GM23338 (cell line): Measurements from ENCODE around the gene TMEM214. TPM values are rescaled to one million over a fixed set of nuclear protein-coding genes. Genes with fewer than 3 reads are reported as not detected.

Experiments
- ATAC-seq: fragments of 200-7000 bp; cut with Tn5 transposase; 3 replicates; pipeline ENCODE4 v1.9.1; 2020
- DNase-seq: peaks from one replicate; pipeline ENCODE4 v3.0.0-alpha.2; 2015; ENCODE audit warnings: low spot score
- H2AFZ ChIP-seq: fragments of 200-600 bp; sonication (generic); 2 replicates; pipeline ENCODE4 v1.8.0; 2016; ENCODE audit warnings: antibody characterized with exemption, mild to moderate bottlenecking, moderate library complexity
- H3F3A ChIP-seq: fragments of 200-600 bp; sonication (generic); replicated peaks from 2 replicates; pipeline ENCODE4 v1.8.0; 2017; ENCODE audit warnings: antibody characterized with exemption, mixed run types, low read depth
- H3K27ac ChIP-seq: fragments of 200-600 bp; sonication (generic); 2 replicates; pipeline ENCODE4 v1.6.1; 2016; ENCODE audit warnings: low read depth
- H3K27me3 ChIP-seq: fragments of 200-600 bp; sonication (generic); 2 replicates; pipeline ENCODE4 v1.8.0; 2016; ENCODE audit warnings: mild to moderate bottlenecking, mixed run types, moderate library complexity; ENCODE audit not compliant: insufficient read depth
- H3K36me3 ChIP-seq: fragments of 200-600 bp; sonication (generic); 2 replicates; pipeline ENCODE4 v1.8.0; 2016; ENCODE audit warnings: mild to moderate bottlenecking; ENCODE audit not compliant: insufficient read depth
- H3K4me1 ChIP-seq: fragments of 200-600 bp; sonication (generic); 2 replicates; pipeline ENCODE4 v1.8.0; 2016; ENCODE audit warnings: mild to moderate bottlenecking, moderate library complexity; ENCODE audit not compliant: insufficient read depth
- H3K4me2 ChIP-seq: fragments of 200-600 bp; sonication (generic); 2 replicates; pipeline ENCODE4 v1.7.1; 2017; ENCODE audit warnings: mixed run types
- H3K4me3 ChIP-seq: fragments of 200-600 bp; sonication (generic); 2 replicates; pipeline ENCODE4 v1.6.1; 2016; ENCODE audit warnings: mixed run types
- H3K79me2 ChIP-seq: fragments of 200-600 bp; sonication (generic); replicated peaks from 2 replicates; pipeline ENCODE4 v1.8.0; 2017; ENCODE audit warnings: mild to moderate bottlenecking; ENCODE audit not compliant: insufficient read depth
- H3K9me2 ChIP-seq: fragments of 200-600 bp; sonication (generic); 2 replicates; pipeline ENCODE4 v1.8.0; 2017; ENCODE audit not compliant: insufficient read depth
- H4K20me1 ChIP-seq: fragments of 200-600 bp; sonication (generic); replicated peaks from 2 replicates; pipeline ENCODE4 v1.8.0; 2017; ENCODE audit warnings: mild to moderate bottlenecking; ENCODE audit not compliant: insufficient read depth
- H3K27ac Mint-ChIP-seq: 2 replicates; pipeline ENCODE4 v1.8.0; 2020; ENCODE audit warnings: inconsistent platforms, mild to moderate bottlenecking, moderate library complexity, mixed read lengths
- H3K27me3 Mint-ChIP-seq: 3 replicates; pipeline ENCODE4 v1.8.0; 2022; ENCODE audit warnings: low read depth, mild to moderate bottlenecking, moderate library complexity, mixed read lengths, inconsistent platforms; ENCODE audit not compliant: insufficient read depth, poor library complexity
- H3K36me3 Mint-ChIP-seq: 3 replicates; pipeline ENCODE4 v1.8.0; 2021; ENCODE audit warnings: low read depth, mild to moderate bottlenecking, inconsistent platforms, moderate library complexity, mixed read lengths
- H3K4me1 Mint-ChIP-seq: 3 replicates; pipeline ENCODE4 v1.8.0; 2020; ENCODE audit warnings: mild to moderate bottlenecking, inconsistent platforms, mixed read lengths
- H3K4me3 Mint-ChIP-seq: 3 replicates; pipeline ENCODE4 v1.8.0; 2021; ENCODE audit warnings: moderate library complexity, mild to moderate bottlenecking, inconsistent platforms, mixed read lengths
- H3K9me3 Mint-ChIP-seq: 3 replicates; pipeline ENCODE4 v1.8.0; 2020; ENCODE audit warnings: moderate library complexity, mild to moderate bottlenecking, inconsistent platforms, mixed read lengths
- CTCF ChIP-seq, 2 experiments: fragments of 200-600 bp in 1 of 2; sonication (generic) in 1 of 2; conservative IDR thresholded peaks; 2 replicates each; pipeline versions ENCODE4 v1.5.1 to v1.6.1; 2016 to 2017; ENCODE audit warnings: antibody characterized with exemption in 2 of 2, low read depth in 2 of 2, mild to moderate bottlenecking in 2 of 2, moderate library complexity in 1 of 2
- ETS1 ChIP-seq: IDR thresholded peaks from 2 replicates; pipeline ENCODE4 v1.6.1; 2016; ENCODE audit warnings: antibody characterized with exemption
- EZH2 ChIP-seq: fragments of 200-600 bp; sonication (generic); IDR thresholded peaks from one replicate; pipeline ENCODE4 v1.8.0; 2017; ENCODE audit warnings: antibody characterized with exemption, mild to moderate bottlenecking, low read depth; ENCODE audit not compliant: unreplicated experiment
- EZH2phosphoT487 ChIP-seq: fragments of 200-600 bp; sonication (generic); IDR thresholded peaks from one replicate; pipeline ENCODE4 v1.8.1; 2018; ENCODE audit warnings: antibody characterized with exemption; ENCODE audit not compliant: unreplicated experiment
- NANOG ChIP-seq: IDR thresholded peaks from 2 replicates; pipeline ENCODE4 v1.6.1; 2016; ENCODE audit warnings: antibody characterized with exemption, borderline replicate concordance
- REST ChIP-seq: IDR thresholded peaks from one replicate; pipeline ENCODE4 v1.6.1; 2018; ENCODE audit warnings: antibody characterized with exemption; ENCODE audit not compliant: unreplicated experiment
- STAT1 ChIP-seq: IDR thresholded peaks from one replicate; pipeline ENCODE4 v1.6.1; 2016; ENCODE audit warnings: antibody characterized with exemption; ENCODE audit not compliant: unreplicated experiment
- ZNF114 ChIP-seq: fragments of 250-450 bp; sonication (Bioruptor Pico); IDR thresholded peaks from 2 replicates; pipeline ENCODE4 v1.5.0; 2020; ENCODE audit warnings: mild to moderate bottlenecking, moderate library complexity
- ZNF331 ChIP-seq: fragments of 250-450 bp; sonication (Bioruptor Pico); IDR thresholded peaks from 2 replicates; pipeline ENCODE4 v1.5.0; 2020; ENCODE audit warnings: low read depth, mild to moderate bottlenecking, moderate library complexity
- ZNF462 ChIP-seq: fragments of 250-450 bp; sonication (Bioruptor Pico); IDR thresholded peaks from 2 replicates; pipeline ENCODE4 v1.5.0; 2020; ENCODE audit warnings: mild to moderate bottlenecking, moderate library complexity
- polyA plus RNA-seq: library from polyadenylated mRNA; unstranded; fragments of >200 nt; fragmentation: Nextera tagmentation; extraction: Ambion mirVana; gene quantifications from 2 replicates; pipeline ENCODE4 v1.2.1, GENCODE V29; 2016
- total RNA-seq: library from RNA; depleted of rRNA; stranded (reverse); fragments of >200 nt; shearing (Covaris generic); gene quantifications from 2 replicates; pipeline ENCODE4 v1.2.3, GENCODE V29; 2014

Gene TMEM214
- total and polyA plus RNA-seq, 2 experiments from 2014 or later = 18.4 to 36.5 TPM

- TF ChIP-seq CTCF (conservative IDR thresholded peaks at IDR 0.05; ENCODE audit: low read depth in 2 of 2) = no peak
- no peak for TF ChIP-seq STAT1
- TF ChIP-seq ZNF114 (CRISPR knock-in tag) = no peak
- no peak for TF ChIP-seq ETS1
- no peak for TF ChIP-seq EZH2phosphoT487
Observed at GRCh38 chr2:27027211-27027651, 5.5 kb upstream of the TMEM214 start (continued).

GRCh38 chr2:27029051-27029450 is 3.7 kb upstream of the TMEM214 start:
- Mint-ChIP-seq H3K27ac (no peak overlapping the region), H3K36me3 (peaks cover 5% of the 10 kb centered on the region; the same call in 2 of the 3 replicates), H3K27me3 (peaks cover 14% of the 10 kb centered on the region), H3K4me3 (no peak overlapping the region), H3K9me3 (no peaks in the 10 kb centered on the region), H3K4me1 (peaks cover 16% of the 10 kb centered on the region)
- Histone ChIP-seq H4K20me1 (no peaks in the 10 kb centered on the region; the same call in 1 of the 2 replicates), H3K27me3 (no peaks in the 10 kb centered on the region), H3F3A (no peaks in the 10 kb centered on the region), H2AFZ (no peak overlapping the region), H3K4me3 (no peak overlapping the region), H3K79me2 (peaks cover 9% of the 10 kb centered on the region), H3K36me3 (no peaks in the 10 kb centered on the region), H3K9me2 (no peaks in the 10 kb centered on the region), H3K4me2 (no peak overlapping the region), H3K27ac (no peak overlapping the region), H3K4me1 (peaks cover 9% of the 10 kb centered on the region; the same call in 1 of the 2 replicates)
- DNase-seq (no peak), ATAC-seq (no peak)
- TF ChIP-seq REST (no peak), ZNF462 (CRISPR knock-in tag) (no peak), CTCF (conservative IDR thresholded peaks at IDR 0.05; ENCODE audit: low read depth in 2 of 2) (no peak), EZH2 (no peak), ZNF114 (CRISPR knock-in tag) (no peak), NANOG (no peak), ZNF331 (CRISPR knock-in tag) (no peak)
